Measurements from ENCODE around the gene CUL4B. TPM values are rescaled to one million over a fixed set of nuclear protein-coding genes. Genes with fewer than 3 reads are reported as not detected.
"Not testable (repeated sequence)": the region's sequence is repeated elsewhere in the genome, so short reads cannot be mapped to it uniquely, and the experiment has no call there.

Gene CUL4B
- total and polyA plus RNA-seq, 2 donors (not counting 1 experiment from before 2014, with no cell fraction given): 39.3 to 57.0 TPM

DNA sequence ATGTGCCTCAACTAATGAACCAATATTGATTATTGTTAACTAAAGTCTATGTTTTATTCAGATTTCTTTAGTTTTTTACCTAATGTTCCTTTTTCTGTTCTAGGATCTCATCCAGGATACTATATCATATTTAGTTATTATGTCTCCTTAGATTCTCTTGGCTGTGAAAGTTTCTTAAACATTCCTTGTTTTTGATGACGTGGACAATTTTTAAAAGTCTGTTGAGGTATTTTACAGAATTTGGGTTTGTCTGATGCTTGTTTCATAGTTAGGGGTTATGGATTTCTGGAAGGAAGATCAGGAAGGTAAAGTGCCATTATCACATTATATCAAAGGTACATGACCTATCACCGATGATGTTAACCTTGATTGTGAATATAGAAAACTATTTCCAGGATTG, 24.9 kb upstream of the CUL4B start:
- Histone ChIP-seq H3K9me3 (ENCODE audit: control insufficient read depth, insufficient read depth, low read depth, low read length) (no peaks in the 10 kb centered on the region), H3K4me3 (replicated peaks in 1 of 4; ENCODE audit: control extremely low read depth in 1 of 4, insufficient read depth in 1 of 4, low read depth in 3 of 4, low read length in 4 of 4) (no peak overlapping the region), H3K79me2 (ENCODE audit: control insufficient read depth, insufficient read depth, low read length) (no peaks in the 10 kb centered on the region), H3K36me3 (ENCODE audit: control insufficient read depth, insufficient read depth, low read length) (no peaks in the 10 kb centered on the region), H3K27me3 (ENCODE audit: control insufficient read depth, insufficient read depth, low read length) (no peaks in the 10 kb centered on the region), H3K4me2 (ENCODE audit: extremely low read depth, insufficient read depth, low read length) (no peak overlapping the region), H3K9ac (ENCODE audit: insufficient read depth, low read length) (no peak overlapping the region), H3K4me1 (ENCODE audit: control insufficient read depth, extremely low read depth, insufficient read depth, low read length) (no peaks in the 10 kb centered on the region), H3K27ac (ENCODE audit: insufficient read depth, low read length) (no peak overlapping the region), H4K20me1 (ENCODE audit: control insufficient read depth, extremely low read depth, insufficient read depth, low read length) (no peaks in the 10 kb centered on the region), H2AFZ (ENCODE audit: low read length) (no peak overlapping the region)
- TF ChIP-seq, protein P1, sequence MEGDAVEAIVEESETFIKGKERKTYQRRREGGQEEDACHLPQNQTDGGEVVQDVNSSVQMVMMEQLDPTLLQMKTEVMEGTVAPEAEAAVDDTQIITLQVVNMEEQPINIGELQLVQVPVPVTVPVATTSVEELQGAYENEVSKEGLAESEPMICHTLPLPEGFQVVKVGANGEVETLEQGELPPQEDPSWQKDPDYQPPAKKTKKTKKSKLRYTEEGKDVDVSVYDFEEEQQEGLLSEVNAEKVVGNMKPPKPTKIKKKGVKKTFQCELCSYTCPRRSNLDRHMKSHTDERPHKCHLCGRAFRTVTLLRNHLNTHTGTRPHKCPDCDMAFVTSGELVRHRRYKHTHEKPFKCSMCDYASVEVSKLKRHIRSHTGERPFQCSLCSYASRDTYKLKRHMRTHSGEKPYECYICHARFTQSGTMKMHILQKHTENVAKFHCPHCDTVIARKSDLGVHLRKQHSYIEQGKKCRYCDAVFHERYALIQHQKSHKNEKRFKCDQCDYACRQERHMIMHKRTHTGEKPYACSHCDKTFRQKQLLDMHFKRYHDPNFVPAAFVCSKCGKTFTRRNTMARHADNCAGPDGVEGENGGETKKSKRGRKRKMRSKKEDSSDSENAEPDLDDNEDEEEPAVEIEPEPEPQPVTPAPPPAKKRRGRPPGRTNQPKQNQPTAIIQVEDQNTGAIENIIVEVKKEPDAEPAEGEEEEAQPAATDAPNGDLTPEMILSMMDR (conservative IDR thresholded peaks at IDR 0.05 in 1 of 2, IDR thresholded peaks at IDR 0.05 in 1 of 2; ENCODE audit: low read depth in 1 of 2, low read length in 2 of 2): no peak
- no peak for TF ChIP-seq EZH2 (IDR thresholded peaks at IDR 0.05; ENCODE audit: low read length, missing control alignments)
- no peak for DNase-seq (ENCODE audit: low read depth in 2 of 2)

DNA sequence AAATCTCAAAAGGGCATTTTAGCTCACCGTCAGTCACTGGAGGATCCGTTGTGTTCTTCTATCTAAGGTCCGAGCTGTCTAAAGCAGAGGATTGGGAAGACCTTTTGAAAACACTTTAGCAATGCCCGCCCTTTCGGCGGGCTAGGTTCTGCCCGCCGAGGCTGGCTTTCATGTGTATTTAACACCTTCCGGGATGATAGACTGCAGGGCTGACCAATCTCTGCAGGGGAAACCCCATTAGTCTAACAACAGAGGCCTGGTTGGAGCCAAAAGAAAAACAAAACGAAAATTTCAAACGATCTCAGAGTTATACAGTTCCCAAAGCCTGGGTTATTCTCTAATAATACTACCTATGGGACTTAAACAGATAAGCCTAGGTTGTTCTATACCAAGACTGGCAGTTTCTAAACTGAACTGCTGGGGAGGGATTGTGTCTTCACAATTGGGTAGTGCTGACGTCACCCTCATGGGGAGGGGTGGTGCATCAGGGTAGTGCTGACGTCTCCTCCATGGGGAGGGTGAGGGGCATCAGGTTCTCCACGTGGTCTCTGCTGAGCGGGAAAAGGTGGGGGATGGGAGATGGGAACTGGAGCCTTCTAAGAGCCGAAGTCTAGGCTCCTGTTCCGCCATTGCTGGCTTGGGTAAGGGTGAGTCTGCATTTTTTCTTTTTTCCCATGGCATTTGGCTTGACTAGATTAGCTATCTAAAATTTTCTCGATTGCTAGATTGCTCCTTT, 14.8 kb upstream of the CUL4B start:
- Histone ChIP-seq H3K4me3 (replicated peaks in 1 of 4; ENCODE audit: control extremely low read depth in 1 of 4, insufficient read depth in 1 of 4, low read depth in 3 of 4, low read length in 4 of 4) (no peak overlapping the region), H3K36me3 (ENCODE audit: control insufficient read depth, insufficient read depth, low read length) (no peaks in the 10 kb centered on the region), H3K9ac (ENCODE audit: insufficient read depth, low read length) (no peak overlapping the region), H3K27ac (ENCODE audit: insufficient read depth, low read length) (no peak overlapping the region), H4K20me1 (ENCODE audit: control insufficient read depth, extremely low read depth, insufficient read depth, low read length) (no peaks in the 10 kb centered on the region), H2AFZ (ENCODE audit: low read length) (no peak overlapping the region), H3K79me2 (ENCODE audit: control insufficient read depth, insufficient read depth, low read length) (no peaks in the 10 kb centered on the region), H3K4me1 (ENCODE audit: control insufficient read depth, extremely low read depth, insufficient read depth, low read length) (no peaks in the 10 kb centered on the region), H3K4me2 (ENCODE audit: extremely low read depth, insufficient read depth, low read length) (no peak overlapping the region), H3K27me3 (ENCODE audit: control insufficient read depth, insufficient read depth, low read length) (no peaks in the 10 kb centered on the region), H3K9me3 (ENCODE audit: control insufficient read depth, insufficient read depth, low read depth, low read length) (no peaks in the 10 kb centered on the region)
- DNase-seq (ENCODE audit: low read depth in 2 of 2): no peak
- TF ChIP-seq EZH2 (IDR thresholded peaks at IDR 0.05; ENCODE audit: low read length, missing control alignments): no peak
- TF ChIP-seq, protein P1 (conservative IDR thresholded peaks at IDR 0.05 in 1 of 2, IDR thresholded peaks at IDR 0.05 in 1 of 2; ENCODE audit: low read depth in 1 of 2, low read length in 2 of 2): no peak

DNA sequence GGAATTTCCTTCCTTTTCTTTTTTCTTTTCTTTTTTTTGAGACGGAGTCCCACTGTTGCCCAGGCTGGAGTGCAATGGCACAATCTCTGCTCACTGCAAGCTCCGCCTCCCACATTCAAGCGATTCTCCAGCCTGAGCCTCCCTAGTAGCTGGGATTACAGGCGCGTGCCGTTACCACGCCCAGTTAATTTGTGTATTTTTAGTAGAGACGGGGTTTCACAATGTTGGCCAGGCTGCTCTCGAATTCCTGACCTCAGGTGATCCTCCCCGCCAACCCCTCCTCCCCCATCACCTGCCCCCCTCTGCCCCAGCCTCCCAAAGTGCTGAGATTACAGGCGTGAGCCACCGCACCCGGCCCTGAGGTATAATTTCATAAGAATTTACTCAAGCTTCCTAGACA, 13.0 kb upstream of the CUL4B start:
- not testable (repeated sequence) for H3K4me3 ChIP-seq (replicated peaks in 1 of 4; ENCODE audit: control extremely low read depth in 1 of 4, insufficient read depth in 1 of 4, low read depth in 3 of 4, low read length in 4 of 4); H3K4me2 ChIP-seq (ENCODE audit: extremely low read depth, insufficient read depth, low read length); H3K36me3 ChIP-seq (ENCODE audit: control insufficient read depth, insufficient read depth, low read length); DNase-seq (ENCODE audit: low read depth in 2 of 2); H4K20me1 ChIP-seq (ENCODE audit: control insufficient read depth, extremely low read depth, insufficient read depth, low read length); H3K9ac ChIP-seq (ENCODE audit: insufficient read depth, low read length); H3K9me3 ChIP-seq (ENCODE audit: control insufficient read depth, insufficient read depth, low read depth, low read length); H3K4me1 ChIP-seq (ENCODE audit: control insufficient read depth, extremely low read depth, insufficient read depth, low read length); H2AFZ ChIP-seq (ENCODE audit: low read length); H3K79me2 ChIP-seq (ENCODE audit: control insufficient read depth, insufficient read depth, low read length); H3K27me3 ChIP-seq (ENCODE audit: control insufficient read depth, insufficient read depth, low read length); H3K27ac ChIP-seq (ENCODE audit: insufficient read depth, low read length)

All from fibroblast of lung (primary cell).